Testis (tissue), 3 donors: ENCODE measurements around the gene P2RY11. TPM values are rescaled to one million over a fixed set of nuclear protein-coding genes. Genes with fewer than 3 reads are reported as not detected.

Experiments
- DNase-seq: peaks from one replicate; pipeline ENCODE4 v3.0.0-alpha.2; 2019
- H3K27ac ChIP-seq, 2 donors: fragments of 200-600 bp; sonication (generic); one replicate each; pipeline ENCODE4 v1.5.1; 2019
- H3K27me3 ChIP-seq: fragments of 200-600 bp; sonication (generic); one replicate; pipeline ENCODE4 v1.5.1; 2019
- H3K36me3 ChIP-seq: fragments of 200-600 bp; sonication (generic); one replicate; pipeline ENCODE4 v1.5.1; 2017; ENCODE audit warnings: low read depth; ENCODE audit errors: missing control alignments
- H3K4me1 ChIP-seq: fragments of 200-600 bp; sonication (generic); one replicate; pipeline ENCODE4 v1.5.1; 2019
- H3K4me3 ChIP-seq, 2 donors: fragments of 200-600 bp; sonication (generic); one replicate each; pipeline ENCODE4 v1.5.1; 2017 to 2019
- H3K9me3 ChIP-seq: fragments of 200-600 bp; sonication (generic); one replicate; pipeline ENCODE4 v1.5.1; 2017
- CTCF ChIP-seq, 3 experiments: fragments of 450-650 bp in 2 of 3; fragments of 200-600 bp in 1 of 3; sonication (generic) in 1 of 3; IDR thresholded peaks; one replicate each; pipeline ENCODE4 v1.5.1; 2016 to 2019; ENCODE audit warnings: antibody characterized with exemption in 3 of 3, mild to moderate bottlenecking in 2 of 3, moderate library complexity in 1 of 3
- POLR2A ChIP-seq: fragments of 450-650 bp; IDR thresholded peaks from one replicate; pipeline ENCODE4 v1.6.1; 2017; ENCODE audit warnings: antibody characterized with exemption, mild to moderate bottlenecking, moderate library complexity
- WGBS, 2 donors: methylation state at CpG; one replicate each; pipeline ENCODE4 v1.1.5; 2018; 5-methylcytosine and 5-hydroxymethylcytosine counted together
- intact Hi-C: fragments of 100-400 bp; cut with DNase I; formaldehyde crosslinking; loops from one replicate; pipeline ENCODE4 v1.15.1; 2023; ENCODE audit warnings: low total_unique reads
- polyA plus RNA-seq: library from polyadenylated mRNA; stranded (reverse); fragments of 350-450 nt; fragmentation: Illumina TruSeq; extraction: RNeasy Lipid Tissue Mini Kit (QIAGEN cat#74804); gene quantifications from one replicate; pipeline ENCODE4 v1.2.3, GENCODE V29; 2014; ENCODE audit warnings: low read depth, low replicate concordance; ENCODE audit not compliant: insufficient read depth
- total RNA-seq, 2 donors: library from RNA; depleted of rRNA; stranded (reverse); fragments of >200 nt; gene quantifications; one replicate each; pipeline ENCODE4 v1.2.3, GENCODE V29; 2016

Gene P2RY11
- total and polyA plus RNA-seq, 3 donors from 2014 or later = 16.3 to 27.8 (median 25.0) TPM

GRCh38 chr19:10096615-10096963, 14.9 kb upstream of the P2RY11 start:
- intact Hi-C loops = no loop called here

GRCh38 chr19:10100163-10100785, 11.2 kb upstream of the P2RY11 start:
- intact Hi-C loops = no loop called here
- Histone ChIP-seq H3K4me1 (no peaks in the 10 kb centered on the region), H3K36me3 (no peaks in the 10 kb centered on the region), H3K9me3 (no peaks in the 10 kb centered on the region), H3K27me3 (no peaks in the 10 kb centered on the region), H3K27ac (no peak overlapping the region), H3K4me3 (no peak overlapping the region)
- WGBS, 2 donors = 86 to 92% methylated on average over 4 to 5 of the region's 5 CpGs
- no peak for TF ChIP-seq CTCF (IDR thresholded peaks at IDR 0.05)
- no peak for TF ChIP-seq POLR2A
- no peak for DNase-seq

More at GRCh38 chr19:10096615-10096963, 14.9 kb upstream of the P2RY11 start:
- Histone ChIP-seq H3K4me1 (peaks cover 3% of the 10 kb centered on the region), H3K27ac (peak overlapping the region; percentile 22 to 72), H3K4me3 (peak overlapping the region; percentile 41 to 64), H3K27me3 (no peaks in the 10 kb centered on the region), H3K9me3 (no peaks in the 10 kb centered on the region), H3K36me3 (no peaks in the 10 kb centered on the region)
- DNase-seq = peak; percentile 59
- no peak for TF ChIP-seq CTCF (IDR thresholded peaks at IDR 0.05)
- TF ChIP-seq POLR2A = no peak
- 28 to 36% methylated on average over 14 to 26 of the region's 26 CpGs for WGBS, 2 donors

GRCh38 chr19:10102787-10103236, 8.7 kb upstream of the P2RY11 start:
- intact Hi-C loops = no loop called here

GRCh38 chr19:10104130-10104513, 7.4 kb upstream of the P2RY11 start:
- Histone ChIP-seq H3K36me3 (no peaks in the 10 kb centered on the region), H3K4me1 (peaks cover 6% of the 10 kb centered on the region)

More at GRCh38 chr19:10102787-10103236, 8.7 kb upstream of the P2RY11 start:
- TF ChIP-seq POLR2A (no peak), CTCF (IDR thresholded peaks at IDR 0.05) (no peak)
- no peak overlapping the region for H3K27ac ChIP-seq
- H3K36me3 ChIP-seq = no peaks in the 10 kb centered on the region
- no peak overlapping the region for H3K4me3 ChIP-seq
- H3K9me3 ChIP-seq = no peaks in the 10 kb centered on the region
- peaks cover 6% of the 10 kb centered on the region for H3K4me1 ChIP-seq
- 67 to 83% methylated on average over 7 of the region's 7 CpGs for WGBS, 2 donors
- no peaks in the 10 kb centered on the region for H3K27me3 ChIP-seq
- DNase-seq = no peak

More at GRCh38 chr19:10104130-10104513, 7.4 kb upstream of the P2RY11 start:
- no peaks in the 10 kb centered on the region for H3K9me3 ChIP-seq
- no peak overlapping the region for H3K4me3 ChIP-seq
- DNase-seq = no peak
- no peaks in the 10 kb centered on the region for H3K27me3 ChIP-seq
- intact Hi-C loops = no loop called here
- TF ChIP-seq CTCF (IDR thresholded peaks at IDR 0.05) = no peak
- no peak overlapping the region for H3K27ac ChIP-seq
